Heart right ventricle (tissue), 16 donors: Measurements from ENCODE around the gene UNKL. TPM values are rescaled to one million over a fixed set of nuclear protein-coding genes. Genes with fewer than 3 reads are reported as not detected.
A peak's percentile ranks its signal among the peaks of the same experiment; 100 is the strongest.

ENCODE experiments used
- ATAC-seq, 8 donors: fragments of 200-7000 bp; cut with Tn5 transposase; one replicate each; pipeline ENCODE4 v1.9.1; 2020; ENCODE audit warnings: mild to moderate bottlenecking in 8 of 8, moderate library complexity in 8 of 8, moderate number of reproducible peaks in 1 of 8
- DNase-seq, 2 donors: peaks; one replicate each; pipeline ENCODE4 v3.0.0-alpha.2; 2020
- H3K27ac ChIP-seq, 10 donors: fragments of 200-600 bp; sonication (generic) in 2 of 10; one replicate each; pipeline versions ENCODE4 v1.5.0 to v1.8.0; 2020 to 2022; ENCODE audit warnings: mild to moderate bottlenecking in 3 of 10
- H3K27me3 ChIP-seq, 7 donors: fragments of 200-600 bp; one replicate each; pipeline ENCODE4 v1.8.0; 2021 to 2022; ENCODE audit warnings: mild to moderate bottlenecking in 2 of 7
- H3K36me3 ChIP-seq, 9 donors: fragments of 200-600 bp; sonication (generic) in 1 of 9; one replicate each; pipeline versions ENCODE4 v1.5.0 to v1.8.0; 2020 to 2022; ENCODE audit warnings: mild to moderate bottlenecking in 2 of 9
- H3K4me1 ChIP-seq, 9 donors: fragments of 200-600 bp; sonication (generic) in 1 of 9; one replicate each; pipeline versions ENCODE4 v1.5.0 to v1.8.0; 2020 to 2022; ENCODE audit warnings: mild to moderate bottlenecking in 4 of 9
- H3K4me3 ChIP-seq, 10 donors: fragments of 200-600 bp; sonication (generic) in 2 of 10; one replicate each; pipeline versions ENCODE4 v1.5.0 to v1.8.0; 2020 to 2022; ENCODE audit warnings: mild to moderate bottlenecking in 7 of 10, moderate library complexity in 2 of 10
- H3K9me3 ChIP-seq, 11 donors: fragments of 200-600 bp in 10 of 11; sonication (generic) in 2 of 11; one replicate each; pipeline versions ENCODE4 v1.5.0 to v1.8.0; 2013 to 2022; ENCODE audit warnings: mild to moderate bottlenecking in 2 of 11, control low read depth in 1 of 11, moderate library complexity in 1 of 11
- WGBS, 2 donors: extraction: QIAGEN DNeasy Blood & Tissue Kit; methylation state at CpG; one replicate each; pipeline ENCODE4 v1.1.7; 2013; ENCODE audit warnings: inconsistent platforms in 1 of 2; 5-methylcytosine and 5-hydroxymethylcytosine counted together
- intact Hi-C, 10 donors: fragments of 100-400 bp; cut with DNase I; formaldehyde crosslinking; loops; one replicate each; pipeline versions ENCODE4 v1.11.1 to v1.14.2; 2022
- polyA plus RNA-seq, 2 donors: library from polyadenylated mRNA; stranded (reverse); fragments of 200-250 nt; gene quantifications; one replicate each; pipeline ENCODE4 v1.2.3, GENCODE V29; 2013
- total RNA-seq, 10 donors: library from RNA; stranded (reverse); fragmentation: NEBNext Ultra II Directional in 3 of 10; extraction: Animal tissue kit (Norgen Biotek cat#: 25700) in 3 of 10; gene quantifications; one replicate each; pipeline versions ENCODE4 v1.2.1 to v1.2.4, GENCODE V29; 2021 to 2023
- TF ChIP-seq, protein P1 (sequence below), 9 donors: fragments of 200-600 bp; sonication (generic) in 2 of 9; IDR thresholded peaks; one replicate each; pipeline versions ENCODE4 v1.5.0 to v1.8.0; 2021 to 2022; ENCODE audit warnings: antibody characterized with exemption in 9 of 9, mild to moderate bottlenecking in 5 of 9, moderate library complexity in 1 of 9
- donor health status: Arrhythmogenic right ventricular cardiomyopathy.
- donor health status: ischemic (EF 13 %, LVEDD 7.1; RV severe dilation, severe dysfunction).
- donor health status: healthy with polysubstance abuse.
- donor health status: DM: no; HTN: yes; CAD: no.
- donor health status: DM: no; HTN: no; CAD: no.
- donor health status: ischemic (EF 25% LVEDD 6.9; RV normal size, moderate dysfunction).
- donor health status: ischemic (EF 25% LVEDD 5.7; RV mildly dilated, moderate dysfunction).
- donor health status: healthy.
- donor health status: DM: yes; HTN: yes; CAD: no.
- donor health status: Ischemic cardiomyopathy.
- donor health status: ischemic (EF 35%, LVEDD 5.7; RV mildly dilated, moderate dysfunction).
- donor health status: nonischemic (EF 11% LVEDD 7.7; RV severe dilation, severe dysfunction).
- donor health status: DM: yes; HTN: yes; CAD: no.
- donor health status: PGD.
- donor health status: ischemic (EF 29% LVEDD 5.4; RV normal size, mild dysfunction).
- donor health status: nonischemic (EF 23%, LVEDD 6.1; RV moderate dilation, normal function).

Gene UNKL
- total and polyA plus RNA-seq, 12 donors = 3.3 to 20.4 (median 11.4) TPM

DNA sequence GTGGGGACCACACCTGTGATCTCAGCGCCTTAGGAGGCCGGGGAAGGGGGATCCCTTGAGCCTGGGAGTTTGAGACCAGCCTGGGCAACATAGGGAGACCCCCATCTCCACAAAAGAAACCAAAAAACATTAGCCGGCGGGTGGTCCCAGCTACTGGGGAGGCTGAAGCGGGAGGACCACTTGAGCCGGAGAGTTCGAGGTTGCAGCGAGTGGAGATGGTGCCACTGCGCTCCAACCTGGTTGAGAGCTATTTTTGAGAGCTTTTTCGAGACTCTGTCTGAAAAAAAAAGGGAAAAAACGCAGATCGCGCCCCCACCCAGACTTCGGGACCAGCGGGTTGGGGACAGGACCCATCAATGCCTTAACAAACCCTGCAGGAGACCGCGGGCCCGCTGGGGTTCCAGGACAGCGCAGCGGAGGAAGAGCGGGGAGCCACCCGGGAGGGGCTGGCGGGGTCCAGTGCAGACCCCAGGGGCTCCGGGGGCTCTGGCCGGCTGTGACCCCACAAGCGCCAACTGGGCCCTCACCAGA, 81.8 kb downstream of the UNKL start:
- intact Hi-C loops = no loop called here
- Histone ChIP-seq H3K4me1 (peaks cover 11 to 39% (median 31%) of the 10 kb centered on the region in 9 donors), H3K4me3 (peak overlapping the region; percentile 33 to 64 (median 54)), H3K27me3 (peaks cover 16 to 66% (median 35%) of the 10 kb centered on the region in 7 donors), H3K9me3 (peaks cover 0 to 6% (median 0%) of the 10 kb centered on the region in 11 donors), H3K27ac (peak overlapping the region in 8 of 10 donors; percentile 21 to 89 (median 70)), H3K36me3 (no peaks in the 10 kb centered on the region)
- TF ChIP-seq, protein P1, sequence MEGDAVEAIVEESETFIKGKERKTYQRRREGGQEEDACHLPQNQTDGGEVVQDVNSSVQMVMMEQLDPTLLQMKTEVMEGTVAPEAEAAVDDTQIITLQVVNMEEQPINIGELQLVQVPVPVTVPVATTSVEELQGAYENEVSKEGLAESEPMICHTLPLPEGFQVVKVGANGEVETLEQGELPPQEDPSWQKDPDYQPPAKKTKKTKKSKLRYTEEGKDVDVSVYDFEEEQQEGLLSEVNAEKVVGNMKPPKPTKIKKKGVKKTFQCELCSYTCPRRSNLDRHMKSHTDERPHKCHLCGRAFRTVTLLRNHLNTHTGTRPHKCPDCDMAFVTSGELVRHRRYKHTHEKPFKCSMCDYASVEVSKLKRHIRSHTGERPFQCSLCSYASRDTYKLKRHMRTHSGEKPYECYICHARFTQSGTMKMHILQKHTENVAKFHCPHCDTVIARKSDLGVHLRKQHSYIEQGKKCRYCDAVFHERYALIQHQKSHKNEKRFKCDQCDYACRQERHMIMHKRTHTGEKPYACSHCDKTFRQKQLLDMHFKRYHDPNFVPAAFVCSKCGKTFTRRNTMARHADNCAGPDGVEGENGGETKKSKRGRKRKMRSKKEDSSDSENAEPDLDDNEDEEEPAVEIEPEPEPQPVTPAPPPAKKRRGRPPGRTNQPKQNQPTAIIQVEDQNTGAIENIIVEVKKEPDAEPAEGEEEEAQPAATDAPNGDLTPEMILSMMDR (IDR thresholded peaks at IDR 0.05) = no peak
- WGBS, 2 donors = 6 to 10% methylated on average over 26 of the region's 26 CpGs
- ATAC-seq (peak in 3 of 8 donors; percentile 3 to 10 (median 9)), DNase-seq (no peak)

DNA sequence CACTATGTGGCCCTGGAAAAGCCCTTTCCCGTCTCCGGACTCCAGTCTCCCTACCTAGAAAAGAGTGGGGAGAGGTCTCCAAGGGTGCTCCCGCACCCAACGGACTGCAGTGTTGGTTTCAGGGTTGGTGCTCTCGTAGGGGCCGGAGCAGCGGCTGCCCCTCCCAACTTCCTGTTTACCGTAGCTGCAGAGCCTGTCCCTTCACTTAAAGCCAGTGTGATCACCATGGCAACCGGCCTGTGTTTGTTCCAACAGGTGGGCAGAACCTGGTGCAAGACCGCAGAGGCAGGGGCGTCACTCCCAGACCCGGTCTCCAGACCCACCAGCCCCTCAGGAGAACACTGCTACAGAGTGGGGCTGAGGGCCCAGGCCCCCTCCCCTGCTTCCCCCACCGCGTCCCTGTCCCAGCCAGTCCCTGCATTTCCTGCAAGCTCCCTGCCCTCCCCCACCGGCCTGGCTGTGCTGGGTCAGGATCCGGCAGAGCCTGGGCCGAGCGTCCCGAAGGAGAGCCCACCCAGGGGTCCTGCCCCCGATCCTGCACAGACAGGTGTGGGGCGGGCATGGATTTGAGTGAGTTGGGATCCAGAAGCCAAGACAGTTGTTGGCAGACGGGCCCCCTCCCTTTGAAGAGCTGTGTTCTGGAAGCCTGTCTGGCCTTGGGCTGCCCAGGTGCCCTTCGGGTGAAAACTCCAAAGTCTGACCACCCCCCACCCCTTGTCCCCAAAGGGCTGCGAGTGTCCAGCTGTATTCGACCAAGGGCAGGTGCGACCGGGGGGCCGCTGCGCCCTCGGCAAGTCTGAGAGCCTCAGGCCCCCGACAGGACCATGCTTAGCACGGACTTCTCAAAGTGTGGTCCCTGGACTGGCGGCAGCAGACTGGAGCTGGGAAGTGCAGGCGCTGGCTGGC, 82.5 kb downstream of the UNKL start:
- peaks cover 11 to 36% (median 32%) of the 10 kb centered on the region in 9 donors for H3K4me1 ChIP-seq
- DNase-seq = peak; percentile 64 to 74
- peak overlapping the region in 9 of 10 donors; percentile 28 to 89 (median 66) for H3K27ac ChIP-seq
- peak; percentile 16 to 85 (median 68) for ATAC-seq
- H3K36me3 ChIP-seq = peaks cover 0 to 4% (median 0%) of the 10 kb centered on the region in 9 donors
- intact Hi-C loops = no loop called here
- peaks cover 16 to 66% (median 35%) of the 10 kb centered on the region in 7 donors for H3K27me3 ChIP-seq
- peak overlapping the region; percentile 1 to 64 (median 54) for H3K4me3 ChIP-seq
- peaks cover 0 to 6% (median 0%) of the 10 kb centered on the region in 11 donors for H3K9me3 ChIP-seq
- TF ChIP-seq, protein P1 (IDR thresholded peaks at IDR 0.05) = no peak
- 3% methylated on average over 34 of the region's 34 CpGs for WGBS, 2 donors

DNA sequence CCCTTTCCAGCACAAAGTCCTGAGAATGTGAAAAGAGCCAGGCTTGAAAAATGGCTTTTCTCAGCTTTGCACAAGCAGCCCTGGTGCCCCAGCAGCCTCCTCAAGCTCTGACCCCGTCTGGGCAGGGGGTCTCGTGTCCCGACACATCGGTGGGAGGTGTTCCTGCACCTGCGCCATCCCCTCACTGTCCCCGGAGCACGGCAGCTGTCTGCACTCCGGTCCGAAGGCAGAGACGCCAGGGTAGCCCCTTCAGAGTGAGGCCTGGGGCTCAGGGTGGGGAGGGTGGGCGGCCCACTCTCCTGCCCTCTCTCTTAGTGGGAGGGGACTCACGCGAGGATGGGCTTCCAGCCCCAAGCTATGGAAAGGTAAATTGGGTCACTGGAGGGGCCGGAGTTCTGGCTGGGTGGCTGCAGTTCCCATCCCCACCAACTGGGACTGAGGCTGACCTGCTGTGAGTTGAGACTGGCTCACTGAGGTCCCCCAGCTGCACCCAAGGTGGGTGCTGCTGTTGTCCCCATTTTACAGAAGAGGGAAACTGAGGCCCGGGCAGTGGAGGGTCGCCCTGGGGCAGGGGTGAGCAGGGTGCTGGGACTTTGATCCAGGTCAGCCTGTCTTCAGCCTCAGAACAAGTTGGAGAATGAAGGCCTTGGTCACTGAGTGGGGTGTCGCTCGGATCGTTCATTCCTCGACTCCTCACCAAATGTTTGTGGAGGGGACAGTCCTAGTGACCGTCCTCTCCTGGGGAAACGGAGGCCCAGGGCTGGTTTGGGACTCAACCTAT, 83.4 kb downstream of the UNKL start:
- Histone ChIP-seq H3K36me3 (peaks cover 0 to 8% (median 0%) of the 10 kb centered on the region in 9 donors), H3K4me3 (peak overlapping the region in 9 of 10 donors; percentile 42 to 64 (median 55)), H3K27me3 (peaks cover 16 to 62% (median 35%) of the 10 kb centered on the region in 7 donors), H3K4me1 (peaks cover 11 to 40% (median 34%) of the 10 kb centered on the region in 9 donors), H3K9me3 (peaks cover 0 to 6% (median 0%) of the 10 kb centered on the region in 11 donors), H3K27ac (peak overlapping the region in 9 of 10 donors; percentile 28 to 89 (median 66))
- ATAC-seq (peak in 1 of 8 donors; percentile 1), DNase-seq (no peak)
- TF ChIP-seq, protein P1 (IDR thresholded peaks at IDR 0.05) = no peak
- WGBS, 2 donors = 47 to 51% methylated on average over 22 of the region's 22 CpGs
- intact Hi-C loops = no loop called here
